Measurements from ENCODE around the gene RAB4B.

Gene RAB4B

GRCh38 chr19:40750058-40750873 is 27.8 kb upstream of the RAB4B start, which contains the start of gene ACTMAP (continued):
- TF ChIP-seq GFI1B (tag by site-specific recombination; IDR thresholded peaks at IDR 0.05) (peak; percentile 70), ZNF37A (tag by site-specific recombination; IDR thresholded peaks at IDR 0.05) (no peak), ZNF292 (tag by site-specific recombination; IDR thresholded peaks at IDR 0.05; ENCODE audit: borderline replicate concordance, low read depth) (0 out of 2 replicates have a peak, but pooled peaks have one; percentile 16), ZNF133 (tag by site-specific recombination; IDR thresholded peaks at IDR 0.05) (no peak), ZNF302 (tag by site-specific recombination; IDR thresholded peaks at IDR 0.05; ENCODE audit: low read depth) (no peak), RBAK (tag by site-specific recombination; IDR thresholded peaks at IDR 0.05) (peak; percentile 74), ZNF580 (tag by site-specific recombination; IDR thresholded peaks at IDR 0.05) (peak; percentile 83), ZNF248 (tag by site-specific recombination; IDR thresholded peaks at IDR 0.05) (no peak), ZNF157 (tag by site-specific recombination; IDR thresholded peaks at IDR 0.05) (no peak), ZNF76 (tag by site-specific recombination; IDR thresholded peaks at IDR 0.05; ENCODE audit: borderline replicate concordance, low read depth) (peak; percentile 74; the same call in 1 of the 2 replicates), ZNF701 (tag by site-specific recombination; IDR thresholded peaks at IDR 0.05) (no peak), ZNF274 (IDR thresholded peaks at IDR 0.05; ENCODE audit: low read length) (no peak), ZNF274 (tag by site-specific recombination; IDR thresholded peaks at IDR 0.05; ENCODE audit: borderline replicate concordance) (no peak), GLIS1 (tag by site-specific recombination; IDR thresholded peaks at IDR 0.05) (peak; percentile 89), ZNF2 (tag by site-specific recombination; IDR thresholded peaks at IDR 0.05) (peak; percentile 94), ZNF423 (tag by site-specific recombination; IDR thresholded peaks at IDR 0.05) (no peak), ZNF155 (tag by site-specific recombination; IDR thresholded peaks at IDR 0.05) (no peak), ZNF514 (tag by site-specific recombination; IDR thresholded peaks at IDR 0.05) (no peak), ZNF768 (tag by site-specific recombination; IDR thresholded peaks at IDR 0.05) (no peak; the same call in 1 of the 2 replicates), MYNN (tag by site-specific recombination; IDR thresholded peaks at IDR 0.05; ENCODE audit: borderline replicate concordance) (no peak), ZNF221 (tag by site-specific recombination; IDR thresholded peaks at IDR 0.05; ENCODE audit: borderline replicate concordance) (no peak), ZNF311 (tag by site-specific recombination; IDR thresholded peaks at IDR 0.05; ENCODE audit: borderline replicate concordance) (no peak), ZNF433 (tag by site-specific recombination; IDR thresholded peaks at IDR 0.05; ENCODE audit: low read depth) (no peak), SP3 (tag by site-specific recombination; IDR thresholded peaks at IDR 0.05) (peak; percentile 100), ZNF704 (tag by site-specific recombination; IDR thresholded peaks at IDR 0.05) (no peak), ZNF530 (tag by site-specific recombination; IDR thresholded peaks at IDR 0.05; ENCODE audit: low read depth) (no peak), ZNF112 (tag by site-specific recombination; IDR thresholded peaks at IDR 0.05) (no peak), SCRT1 (tag by site-specific recombination; IDR thresholded peaks at IDR 0.05; ENCODE audit: borderline replicate concordance) (peak; percentile 97), HOXC10 (CRISPR knock-in tag; IDR thresholded peaks at IDR 0.05) (no peak), ZNF223 (tag by site-specific recombination; IDR thresholded peaks at IDR 0.05) (no peak), TRIM28 (IDR thresholded peaks at IDR 0.05; ENCODE audit: borderline replicate concordance, low read length) (no peak), YY2 (tag by site-specific recombination; IDR thresholded peaks at IDR 0.05) (peak; percentile 99), ZBTB8A (tag by site-specific recombination; IDR thresholded peaks at IDR 0.05) (peak; percentile 39; the same call in 1 of the 2 replicates), ZNF544 (tag by site-specific recombination; IDR thresholded peaks at IDR 0.05) (no peak), GLIS2 (tag by site-specific recombination; IDR thresholded peaks at IDR 0.05) (peak; percentile 80)
- TF ChIP-seq, protein P1, sequence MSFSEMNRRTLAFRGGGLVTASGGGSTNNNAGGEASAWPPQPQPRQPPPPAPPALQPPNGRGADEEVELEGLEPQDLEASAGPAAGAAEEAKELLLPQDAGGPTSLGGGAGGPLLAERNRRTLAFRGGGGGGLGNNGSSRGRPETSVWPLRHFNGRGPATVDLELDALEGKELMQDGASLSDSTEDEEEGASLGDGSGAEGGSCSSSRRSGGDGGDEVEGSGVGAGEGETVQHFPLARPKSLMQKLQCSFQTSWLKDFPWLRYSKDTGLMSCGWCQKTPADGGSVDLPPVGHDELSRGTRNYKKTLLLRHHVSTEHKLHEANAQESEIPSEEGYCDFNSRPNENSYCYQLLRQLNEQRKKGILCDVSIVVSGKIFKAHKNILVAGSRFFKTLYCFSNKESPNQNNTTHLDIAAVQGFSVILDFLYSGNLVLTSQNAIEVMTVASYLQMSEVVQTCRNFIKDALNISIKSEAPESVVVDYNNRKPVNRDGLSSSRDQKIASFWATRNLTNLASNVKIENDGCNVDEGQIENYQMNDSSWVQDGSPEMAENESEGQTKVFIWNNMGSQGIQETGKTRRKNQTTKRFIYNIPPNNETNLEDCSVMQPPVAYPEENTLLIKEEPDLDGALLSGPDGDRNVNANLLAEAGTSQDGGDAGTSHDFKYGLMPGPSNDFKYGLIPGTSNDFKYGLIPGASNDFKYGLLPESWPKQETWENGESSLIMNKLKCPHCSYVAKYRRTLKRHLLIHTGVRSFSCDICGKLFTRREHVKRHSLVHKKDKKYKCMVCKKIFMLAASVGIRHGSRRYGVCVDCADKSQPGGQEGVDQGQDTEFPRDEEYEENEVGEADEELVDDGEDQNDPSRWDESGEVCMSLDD (tag by site-specific recombination; IDR thresholded peaks at IDR 0.05): peak; percentile 84; the same call in 1 of the 2 replicates
- TF ChIP-seq, protein P2, sequence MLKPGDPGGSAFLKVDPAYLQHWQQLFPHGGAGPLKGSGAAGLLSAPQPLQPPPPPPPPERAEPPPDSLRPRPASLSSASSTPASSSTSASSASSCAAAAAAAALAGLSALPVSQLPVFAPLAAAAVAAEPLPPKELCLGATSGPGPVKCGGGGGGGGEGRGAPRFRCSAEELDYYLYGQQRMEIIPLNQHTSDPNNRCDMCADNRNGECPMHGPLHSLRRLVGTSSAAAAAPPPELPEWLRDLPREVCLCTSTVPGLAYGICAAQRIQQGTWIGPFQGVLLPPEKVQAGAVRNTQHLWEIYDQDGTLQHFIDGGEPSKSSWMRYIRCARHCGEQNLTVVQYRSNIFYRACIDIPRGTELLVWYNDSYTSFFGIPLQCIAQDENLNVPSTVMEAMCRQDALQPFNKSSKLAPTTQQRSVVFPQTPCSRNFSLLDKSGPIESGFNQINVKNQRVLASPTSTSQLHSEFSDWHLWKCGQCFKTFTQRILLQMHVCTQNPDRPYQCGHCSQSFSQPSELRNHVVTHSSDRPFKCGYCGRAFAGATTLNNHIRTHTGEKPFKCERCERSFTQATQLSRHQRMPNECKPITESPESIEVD (tag by site-specific recombination; IDR thresholded peaks at IDR 0.05): no peak; the same call in 1 of the 2 replicates
